Tibial artery (tissue), 4 donors: Measurements from ENCODE around the gene ARMC8.
A peak's percentile ranks its signal among the peaks of the same experiment; 100 is the strongest.
"Not testable (repeated sequence)": the region's sequence is repeated elsewhere in the genome, so short reads cannot be mapped to it uniquely, and the experiment has no call there.

Source experiments
- DNase-seq, 2 donors: peaks; one replicate each; pipeline ENCODE4 v3.0.0-alpha.2; 2019
- H3K27ac ChIP-seq, 2 donors: fragments of 200-600 bp; sonication (generic) in 1 of 2; 1 replicate in 1 of 2; 2 replicates in 1 of 2; pipeline ENCODE4 v1.5.1; 2018 to 2019; ENCODE audit warnings: mild to moderate bottlenecking in 1 of 2
- H3K27me3 ChIP-seq, 2 donors: fragments of 200-600 bp; sonication (generic) in 1 of 2; one replicate each; pipeline versions ENCODE4 v1.5.1 to v1.6.0; 2016 to 2019
- H3K36me3 ChIP-seq, 3 donors: fragments of 200-600 bp; sonication (generic) in 2 of 3; one replicate each; pipeline ENCODE4 v1.5.1; 2016 to 2019; ENCODE audit warnings: mild to moderate bottlenecking in 2 of 3
- H3K4me1 ChIP-seq, 4 donors: fragments of 200-600 bp; sonication (generic) in 2 of 4; 1 replicate in 3 of 4; 2 replicates in 1 of 4; pipeline ENCODE4 v1.5.1; 2016 to 2019
- H3K4me3 ChIP-seq, 2 donors: fragments of 200-600 bp; sonication (generic) in 1 of 2; 1 replicate in 1 of 2; 2 replicates in 1 of 2; pipeline ENCODE4 v1.5.1; 2018 to 2019; ENCODE audit warnings: mild to moderate bottlenecking in 2 of 2
- H3K9me3 ChIP-seq, 3 donors: fragments of 200-600 bp; sonication (generic) in 1 of 3; one replicate each; pipeline ENCODE4 v1.5.1; 2016 to 2019
- intact Hi-C: fragments of 100-400 bp; cut with DNase I; formaldehyde crosslinking; loops from one replicate; pipeline ENCODE4 v1.15.0; 2023; ENCODE audit warnings: low total_unique reads
- TF ChIP-seq, protein P1 (sequence below), 2 experiments: fragments of 200-600 bp in 1 of 2; fragments of 450-650 bp in 1 of 2; IDR thresholded peaks; one replicate each; pipeline ENCODE4 v1.5.1; 2017 to 2019; ENCODE audit warnings: antibody characterized with exemption in 2 of 2, mild to moderate bottlenecking in 1 of 2, moderate library complexity in 1 of 2

The ARMC8 gene, protein sequence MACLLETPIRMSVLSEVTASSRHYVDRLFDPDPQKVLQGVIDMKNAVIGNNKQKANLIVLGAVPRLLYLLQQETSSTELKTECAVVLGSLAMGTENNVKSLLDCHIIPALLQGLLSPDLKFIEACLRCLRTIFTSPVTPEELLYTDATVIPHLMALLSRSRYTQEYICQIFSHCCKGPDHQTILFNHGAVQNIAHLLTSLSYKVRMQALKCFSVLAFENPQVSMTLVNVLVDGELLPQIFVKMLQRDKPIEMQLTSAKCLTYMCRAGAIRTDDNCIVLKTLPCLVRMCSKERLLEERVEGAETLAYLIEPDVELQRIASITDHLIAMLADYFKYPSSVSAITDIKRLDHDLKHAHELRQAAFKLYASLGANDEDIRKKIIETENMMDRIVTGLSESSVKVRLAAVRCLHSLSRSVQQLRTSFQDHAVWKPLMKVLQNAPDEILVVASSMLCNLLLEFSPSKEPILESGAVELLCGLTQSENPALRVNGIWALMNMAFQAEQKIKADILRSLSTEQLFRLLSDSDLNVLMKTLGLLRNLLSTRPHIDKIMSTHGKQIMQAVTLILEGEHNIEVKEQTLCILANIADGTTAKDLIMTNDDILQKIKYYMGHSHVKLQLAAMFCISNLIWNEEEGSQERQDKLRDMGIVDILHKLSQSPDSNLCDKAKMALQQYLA

GRCh38 chr3:138187296-138188012, at the start of gene ARMC8:
Gene ARMC8 (plus strand): TSS chr3:138187301. CDS start chr3:138187555, 254 bp downstream.
- peak; percentile 44 to 74 for DNase-seq
- intact Hi-C loops = loop anchor here (5.0 kb wide), 2 partner anchors 70 to 1200 kb away; partner anchors contain the start of genes COPB2 and DZIP1L
- Histone ChIP-seq H3K4me1 (peaks cover 0 to 38% (median 21%) of the 10 kb centered on the region in 4 donors), H3K27ac (peak within 1 kb of the TSS; percentile 88 to 96), H3K4me3 (peak within 1 kb of the TSS; percentile 69 to 83), H3K36me3 (peaks cover 0 to 8% (median 2%) of the 10 kb centered on the region in 3 donors), H3K27me3 (no peaks in the 10 kb centered on the region), H3K9me3 (no peaks in the 10 kb centered on the region)
- TF ChIP-seq, protein P1, sequence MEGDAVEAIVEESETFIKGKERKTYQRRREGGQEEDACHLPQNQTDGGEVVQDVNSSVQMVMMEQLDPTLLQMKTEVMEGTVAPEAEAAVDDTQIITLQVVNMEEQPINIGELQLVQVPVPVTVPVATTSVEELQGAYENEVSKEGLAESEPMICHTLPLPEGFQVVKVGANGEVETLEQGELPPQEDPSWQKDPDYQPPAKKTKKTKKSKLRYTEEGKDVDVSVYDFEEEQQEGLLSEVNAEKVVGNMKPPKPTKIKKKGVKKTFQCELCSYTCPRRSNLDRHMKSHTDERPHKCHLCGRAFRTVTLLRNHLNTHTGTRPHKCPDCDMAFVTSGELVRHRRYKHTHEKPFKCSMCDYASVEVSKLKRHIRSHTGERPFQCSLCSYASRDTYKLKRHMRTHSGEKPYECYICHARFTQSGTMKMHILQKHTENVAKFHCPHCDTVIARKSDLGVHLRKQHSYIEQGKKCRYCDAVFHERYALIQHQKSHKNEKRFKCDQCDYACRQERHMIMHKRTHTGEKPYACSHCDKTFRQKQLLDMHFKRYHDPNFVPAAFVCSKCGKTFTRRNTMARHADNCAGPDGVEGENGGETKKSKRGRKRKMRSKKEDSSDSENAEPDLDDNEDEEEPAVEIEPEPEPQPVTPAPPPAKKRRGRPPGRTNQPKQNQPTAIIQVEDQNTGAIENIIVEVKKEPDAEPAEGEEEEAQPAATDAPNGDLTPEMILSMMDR (IDR thresholded peaks at IDR 0.05) = no peak

DNA sequence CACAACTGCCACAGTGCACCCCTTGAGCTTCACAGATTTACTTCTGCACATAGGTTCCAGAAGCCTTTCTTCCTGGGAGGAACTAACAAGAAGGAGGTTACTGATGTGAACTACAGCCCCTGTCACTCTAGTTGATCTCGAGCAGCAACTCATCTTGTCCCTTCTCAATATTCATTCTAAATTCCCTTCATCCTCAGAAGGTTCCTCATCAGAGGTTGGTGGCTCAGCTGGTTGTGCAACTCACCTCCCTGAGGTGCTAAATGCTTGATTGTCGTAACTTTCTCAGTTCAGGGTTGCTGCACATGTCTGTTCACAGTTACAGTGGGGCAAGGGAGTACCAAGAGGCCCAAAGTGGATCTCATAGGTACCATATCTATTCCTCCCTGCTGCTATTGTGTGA, 49.2 kb upstream of the ARMC8 start:
- TF ChIP-seq, protein P1 (IDR thresholded peaks at IDR 0.05) = no peak
- Histone ChIP-seq H3K4me1 (no peaks in the 10 kb centered on the region), H3K36me3 (no peaks in the 10 kb centered on the region), H3K27me3 (no peaks in the 10 kb centered on the region), H3K4me3 (no peak overlapping the region), H3K27ac (no peak overlapping the region), H3K9me3 (no peaks in the 10 kb centered on the region)
- intact Hi-C loops = no loop called here
- DNase-seq = no peak

DNA sequence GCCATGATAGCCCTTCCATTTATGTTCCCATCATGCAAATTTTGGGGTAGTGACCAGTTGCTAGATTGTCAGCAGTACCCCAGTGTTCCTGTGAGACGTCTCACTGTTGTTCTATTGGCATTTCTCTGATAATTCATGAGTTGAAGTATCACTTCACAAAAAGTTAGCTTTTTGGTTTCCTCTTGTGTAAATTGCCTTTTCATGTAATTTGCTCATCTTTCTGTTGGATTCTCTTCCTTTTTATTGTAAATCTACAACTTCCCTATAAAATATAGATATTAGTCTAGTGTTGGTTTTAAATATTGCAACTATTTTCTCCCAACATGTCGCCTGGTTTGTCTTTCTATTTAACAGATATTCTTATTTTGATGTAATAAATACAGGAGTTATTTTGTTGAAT, 47.4 kb upstream of the ARMC8 start:
- Histone ChIP-seq H3K4me1 (no peaks in the 10 kb centered on the region), H3K4me3 (no peak overlapping the region), H3K27ac (no peak overlapping the region), H3K9me3 (no peaks in the 10 kb centered on the region), H3K27me3 (no peaks in the 10 kb centered on the region), H3K36me3 (no peaks in the 10 kb centered on the region)
- DNase-seq = no peak
- TF ChIP-seq, protein P1 (IDR thresholded peaks at IDR 0.05) = no peak
- intact Hi-C loops = no loop called here

DNA sequence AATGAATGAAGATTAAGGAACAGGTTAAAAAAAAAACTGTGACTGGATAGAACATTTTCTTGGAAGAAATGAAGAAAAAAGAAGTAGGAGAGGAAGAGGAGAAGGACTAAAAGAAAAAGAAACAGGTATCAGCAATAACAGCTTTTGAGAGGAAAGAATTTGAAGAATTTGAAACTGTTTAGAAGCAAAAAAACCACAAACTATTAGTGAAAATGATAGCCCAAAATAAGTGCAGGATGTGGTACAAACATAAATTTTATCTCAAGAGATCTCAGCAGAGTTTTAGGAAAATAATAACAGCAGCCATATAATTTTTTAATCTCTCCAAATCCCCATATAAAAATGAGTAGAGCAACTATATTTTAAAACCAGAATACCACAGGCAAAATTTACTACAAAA, 46.2 kb upstream of the ARMC8 start:
- Histone ChIP-seq H3K27me3 (no peaks in the 10 kb centered on the region), H3K4me1 (no peaks in the 10 kb centered on the region), H3K9me3 (no peaks in the 10 kb centered on the region), H3K4me3 (no peak overlapping the region), H3K27ac (no peak overlapping the region), H3K36me3 (no peaks in the 10 kb centered on the region)
- TF ChIP-seq, protein P1 (IDR thresholded peaks at IDR 0.05) = no peak
- intact Hi-C loops = no loop called here
- no peak for DNase-seq

- H3K4me3 ChIP-seq, H3K4me1 ChIP-seq, intact Hi-C loops, H3K27ac ChIP-seq, H3K9me3 ChIP-seq, H3K36me3 ChIP-seq, DNase-seq, H3K27me3 ChIP-seq: not testable (repeated sequence)
Observed at GRCh38 chr3:138142181-138142580, 44.9 kb upstream of the ARMC8 start.
